ENCODE measurements around the gene TRIM52. TPM values are rescaled to one million over a fixed set of nuclear protein-coding genes. Genes with fewer than 3 reads are reported as not detected.
A peak's percentile ranks its signal among the peaks of the same experiment; 100 is the strongest.

The TRIM52 gene
- total RNA-seq, 1 donor from 2014 or later, result 12.3 TPM

- Mint-ChIP-seq H3K4me3 (ENCODE audit: low read depth) (peak overlapping the region; percentile 98), H3K27me3 (peaks cover 25% of the 10 kb centered on the region), H3K27ac (peak overlapping the region; percentile 100), H3K4me1 (ENCODE audit: low read depth) (peaks cover 17% of the 10 kb centered on the region), H3K9me3 (ENCODE audit: low read depth) (no peaks in the 10 kb centered on the region), H3K36me3 (ENCODE audit: insufficient read depth) (peaks cover 7% of the 10 kb centered on the region)
- TF ChIP-seq, protein P1, sequence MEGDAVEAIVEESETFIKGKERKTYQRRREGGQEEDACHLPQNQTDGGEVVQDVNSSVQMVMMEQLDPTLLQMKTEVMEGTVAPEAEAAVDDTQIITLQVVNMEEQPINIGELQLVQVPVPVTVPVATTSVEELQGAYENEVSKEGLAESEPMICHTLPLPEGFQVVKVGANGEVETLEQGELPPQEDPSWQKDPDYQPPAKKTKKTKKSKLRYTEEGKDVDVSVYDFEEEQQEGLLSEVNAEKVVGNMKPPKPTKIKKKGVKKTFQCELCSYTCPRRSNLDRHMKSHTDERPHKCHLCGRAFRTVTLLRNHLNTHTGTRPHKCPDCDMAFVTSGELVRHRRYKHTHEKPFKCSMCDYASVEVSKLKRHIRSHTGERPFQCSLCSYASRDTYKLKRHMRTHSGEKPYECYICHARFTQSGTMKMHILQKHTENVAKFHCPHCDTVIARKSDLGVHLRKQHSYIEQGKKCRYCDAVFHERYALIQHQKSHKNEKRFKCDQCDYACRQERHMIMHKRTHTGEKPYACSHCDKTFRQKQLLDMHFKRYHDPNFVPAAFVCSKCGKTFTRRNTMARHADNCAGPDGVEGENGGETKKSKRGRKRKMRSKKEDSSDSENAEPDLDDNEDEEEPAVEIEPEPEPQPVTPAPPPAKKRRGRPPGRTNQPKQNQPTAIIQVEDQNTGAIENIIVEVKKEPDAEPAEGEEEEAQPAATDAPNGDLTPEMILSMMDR (IDR thresholded peaks at IDR 0.05; ENCODE audit: unreplicated experiment), result no peak
- peak; percentile 94 for DNase-seq (ENCODE audit: low spot score, unreplicated experiment)
Observed at GRCh38 chr5:181221792-181222629, 38.9 kb downstream of the TRIM52 start.

- Mint-ChIP-seq H3K36me3 (ENCODE audit: insufficient read depth) (peaks cover 7% of the 10 kb centered on the region), H3K27me3 (peaks cover 30% of the 10 kb centered on the region), H3K9me3 (ENCODE audit: low read depth) (no peaks in the 10 kb centered on the region), H3K27ac (peak overlapping the region; percentile 100), H3K4me1 (ENCODE audit: low read depth) (peaks cover 18% of the 10 kb centered on the region), H3K4me3 (ENCODE audit: low read depth) (peak overlapping the region; percentile 98)
- TF ChIP-seq, protein P1 (IDR thresholded peaks at IDR 0.05; ENCODE audit: unreplicated experiment), result no peak
- no peak for DNase-seq (ENCODE audit: low spot score, unreplicated experiment)
Observed at GRCh38 chr5:181221105-181221791, 39.7 kb downstream of the TRIM52 start.

- H3K4me3 Mint-ChIP-seq (ENCODE audit: low read depth), result no peak overlapping the region
- H3K27ac Mint-ChIP-seq, result peak overlapping the region; percentile 76
- DNase-seq (ENCODE audit: low spot score, unreplicated experiment), result no peak
- TF ChIP-seq, protein P1 (IDR thresholded peaks at IDR 0.05; ENCODE audit: unreplicated experiment), result no peak
- H3K27me3 Mint-ChIP-seq, result peaks cover 33% of the 10 kb centered on the region
- H3K36me3 Mint-ChIP-seq (ENCODE audit: insufficient read depth), result peaks cover 7% of the 10 kb centered on the region
- H3K9me3 Mint-ChIP-seq (ENCODE audit: low read depth), result no peaks in the 10 kb centered on the region
- peaks cover 19% of the 10 kb centered on the region for H3K4me1 Mint-ChIP-seq (ENCODE audit: low read depth)
Observed at GRCh38 chr5:181220178-181220515, 40.8 kb downstream of the TRIM52 start.

DNA sequence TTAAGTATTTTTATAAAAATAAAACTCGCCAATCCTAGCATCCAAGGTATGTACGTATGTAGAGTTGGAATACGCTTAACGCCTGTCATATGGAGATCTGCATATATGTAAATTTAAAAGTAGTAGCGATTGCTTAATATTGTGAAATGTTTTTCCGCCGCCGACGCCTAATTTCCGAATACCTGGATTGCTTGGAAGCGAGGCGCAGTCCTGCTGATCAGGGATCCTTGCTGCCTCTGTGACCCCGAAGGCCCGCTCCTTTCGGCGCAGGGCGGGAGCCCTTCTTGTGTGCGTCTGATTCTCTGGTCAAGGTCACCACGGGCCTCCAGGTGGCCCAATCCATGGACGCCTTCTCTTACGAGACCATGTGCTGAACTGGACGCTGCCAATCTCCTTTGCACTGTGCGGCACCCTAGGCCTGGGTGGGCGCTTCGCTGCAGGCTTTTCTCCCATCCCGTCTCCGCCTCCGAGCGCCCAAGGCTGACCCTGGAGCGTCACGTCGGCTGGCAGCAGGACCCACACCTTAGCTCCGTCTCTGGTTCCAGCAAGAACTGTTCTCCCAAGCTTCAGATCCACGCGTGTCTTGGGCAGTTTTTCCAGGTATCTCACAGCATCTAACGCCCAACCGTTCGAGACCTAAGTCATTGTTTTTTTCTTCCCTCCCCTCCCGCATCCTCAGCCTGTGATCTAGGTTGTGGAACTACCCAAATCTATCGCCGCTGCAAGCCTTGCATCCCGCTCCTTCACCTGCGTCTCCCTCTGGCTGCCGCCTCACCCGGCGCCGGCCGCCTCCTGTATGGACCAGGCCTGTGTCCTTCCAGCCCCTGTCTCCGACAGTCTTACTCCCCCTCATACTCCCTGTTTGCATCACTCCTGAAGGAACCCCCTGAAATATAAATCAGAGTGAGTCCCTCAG lies 41.4 kb downstream of the TRIM52 start:
- no peak for DNase-seq (ENCODE audit: low spot score, unreplicated experiment)
- Mint-ChIP-seq H3K4me1 (ENCODE audit: low read depth) (peaks cover 16% of the 10 kb centered on the region), H3K27ac (peak overlapping the region; percentile 76), H3K27me3 (peaks cover 36% of the 10 kb centered on the region), H3K36me3 (ENCODE audit: insufficient read depth) (peaks cover 7% of the 10 kb centered on the region), H3K4me3 (ENCODE audit: low read depth) (no peak overlapping the region), H3K9me3 (ENCODE audit: low read depth) (no peaks in the 10 kb centered on the region)
- TF ChIP-seq, protein P1 (IDR thresholded peaks at IDR 0.05; ENCODE audit: unreplicated experiment), result no peak

DNA sequence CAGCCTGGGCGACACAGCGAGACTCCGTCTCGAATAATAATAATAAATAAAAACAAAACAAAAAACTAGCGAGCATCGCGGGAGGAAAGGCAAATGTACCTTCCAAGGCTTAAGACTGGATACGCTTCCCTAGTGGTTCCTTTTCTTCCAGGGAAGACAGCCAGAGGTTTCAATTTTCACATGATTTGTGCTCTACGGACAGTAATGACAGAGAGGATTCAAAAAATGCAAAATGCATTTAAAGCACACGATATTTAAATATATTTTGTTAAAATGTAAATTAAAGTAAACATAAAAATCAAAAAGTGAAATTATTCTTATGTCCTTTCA lies 42.2 kb downstream of the TRIM52 start:
- TF ChIP-seq, protein P1 (IDR thresholded peaks at IDR 0.05; ENCODE audit: unreplicated experiment), result no peak
- H3K4me3 Mint-ChIP-seq (ENCODE audit: low read depth), result peak overlapping the region; percentile 57
- H3K4me1 Mint-ChIP-seq (ENCODE audit: low read depth), result peaks cover 9% of the 10 kb centered on the region
- H3K9me3 Mint-ChIP-seq (ENCODE audit: low read depth), result no peaks in the 10 kb centered on the region
- H3K27ac Mint-ChIP-seq, result peak overlapping the region; percentile 99
- DNase-seq (ENCODE audit: low spot score, unreplicated experiment), result no peak
- peaks cover 5% of the 10 kb centered on the region for H3K36me3 Mint-ChIP-seq (ENCODE audit: insufficient read depth)
- peaks cover 40% of the 10 kb centered on the region for H3K27me3 Mint-ChIP-seq

Measured in progenitor cell of endocrine pancreas (in vitro differentiated cells).